Measurements from ENCODE around the gene TMEM143.

TMEM143 gene

DNA sequence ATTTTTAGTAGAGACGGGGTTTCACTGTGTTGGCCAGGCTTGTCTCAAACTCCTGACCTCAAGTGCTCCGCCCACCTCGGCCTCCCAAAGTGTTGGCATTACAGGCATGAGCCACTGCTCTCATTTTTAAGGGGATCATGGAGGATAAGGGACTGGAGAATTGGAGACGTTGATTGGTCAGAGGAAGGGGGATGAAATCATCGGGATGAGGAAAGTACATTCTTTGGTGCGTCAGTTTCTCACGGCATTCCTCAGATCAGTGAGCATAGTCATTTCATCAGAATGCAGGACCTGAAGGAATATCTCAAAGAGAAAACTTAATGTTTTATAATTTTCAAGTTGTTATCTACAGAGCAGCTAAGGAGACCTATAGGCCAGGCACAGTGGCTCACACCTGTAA is 79.8 kb downstream of the TMEM143 start:
- Mint-ChIP-seq H3K4me1 (ENCODE audit: low read depth) (no peaks in the 10 kb centered on the region), H3K4me3 (no peak overlapping the region), H3K27ac (no peak overlapping the region), H3K27me3 (peaks cover 4% of the 10 kb centered on the region), H3K9me3 (peaks cover 7% of the 10 kb centered on the region), H3K36me3 (ENCODE audit: low read depth) (peaks cover 11% of the 10 kb centered on the region)
